Fibroblast of skin of right quadriceps (primary cell): Measurements from ENCODE around the gene PXDN.
"Not testable (repeated sequence)": the region's sequence is repeated elsewhere in the genome, so short reads cannot be mapped to it uniquely, and the experiment has no call there.

Experiments
- DNase-seq: peaks from one replicate; pipeline ENCODE4 v3.0.0-alpha.2; 2013

PXDN gene

DNA sequence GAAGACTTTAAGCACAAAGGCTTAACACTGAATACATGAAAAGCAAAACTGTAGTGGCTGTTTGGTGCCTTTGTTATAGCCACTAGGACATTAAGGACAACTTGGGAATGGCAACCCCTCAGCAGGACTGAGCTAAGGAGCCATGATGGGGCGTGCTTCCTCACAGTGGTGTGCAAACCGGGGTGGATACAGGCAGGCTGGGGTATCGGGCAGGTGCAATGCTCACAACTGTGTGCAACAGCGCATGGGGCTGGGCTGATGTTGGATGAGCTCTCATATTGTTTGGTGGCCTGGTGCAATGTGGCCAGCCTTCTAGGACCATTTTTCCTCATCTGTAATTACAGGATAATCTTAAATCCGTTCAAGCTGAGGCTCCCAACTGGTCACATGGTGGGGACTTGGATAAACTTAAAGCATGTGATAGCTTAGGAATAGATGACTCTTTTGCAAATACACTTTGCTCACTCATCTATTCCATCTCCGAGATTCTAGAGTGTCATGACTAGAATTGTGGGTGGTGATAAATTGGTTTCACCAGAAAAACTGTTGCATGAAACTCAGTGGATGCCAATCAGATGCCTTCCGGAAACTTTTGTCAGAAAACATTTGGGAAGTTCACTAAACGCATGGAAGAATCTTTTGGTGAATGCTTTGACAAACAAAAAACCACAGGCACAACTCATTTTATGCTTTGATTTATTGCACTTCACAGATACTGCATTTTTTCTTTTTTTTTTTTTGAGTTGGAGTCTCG lies 116.5 kb downstream of the PXDN start:
- DNase-seq = peak; percentile 67

DNA sequence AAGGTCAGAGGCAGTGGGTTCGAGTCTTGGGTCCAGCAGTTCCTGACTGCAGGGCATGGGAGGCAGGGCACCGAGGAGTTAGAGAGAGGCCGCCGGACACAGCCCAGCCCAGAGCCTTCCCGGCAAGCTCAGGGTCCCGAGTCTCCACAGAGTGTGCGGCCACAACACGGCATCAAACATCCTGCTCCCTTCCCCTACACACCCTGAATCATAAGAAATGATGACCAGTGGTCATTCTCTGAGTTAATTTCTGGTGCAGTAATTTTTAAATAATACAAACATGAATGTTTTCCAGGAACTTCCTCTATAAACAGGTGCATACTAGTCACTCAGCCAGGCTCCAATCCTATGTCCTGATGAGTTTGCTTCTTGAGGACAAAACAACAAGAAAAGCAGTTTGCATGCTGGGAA lies 118.0 kb downstream of the PXDN start:
- no peak for DNase-seq

DNA sequence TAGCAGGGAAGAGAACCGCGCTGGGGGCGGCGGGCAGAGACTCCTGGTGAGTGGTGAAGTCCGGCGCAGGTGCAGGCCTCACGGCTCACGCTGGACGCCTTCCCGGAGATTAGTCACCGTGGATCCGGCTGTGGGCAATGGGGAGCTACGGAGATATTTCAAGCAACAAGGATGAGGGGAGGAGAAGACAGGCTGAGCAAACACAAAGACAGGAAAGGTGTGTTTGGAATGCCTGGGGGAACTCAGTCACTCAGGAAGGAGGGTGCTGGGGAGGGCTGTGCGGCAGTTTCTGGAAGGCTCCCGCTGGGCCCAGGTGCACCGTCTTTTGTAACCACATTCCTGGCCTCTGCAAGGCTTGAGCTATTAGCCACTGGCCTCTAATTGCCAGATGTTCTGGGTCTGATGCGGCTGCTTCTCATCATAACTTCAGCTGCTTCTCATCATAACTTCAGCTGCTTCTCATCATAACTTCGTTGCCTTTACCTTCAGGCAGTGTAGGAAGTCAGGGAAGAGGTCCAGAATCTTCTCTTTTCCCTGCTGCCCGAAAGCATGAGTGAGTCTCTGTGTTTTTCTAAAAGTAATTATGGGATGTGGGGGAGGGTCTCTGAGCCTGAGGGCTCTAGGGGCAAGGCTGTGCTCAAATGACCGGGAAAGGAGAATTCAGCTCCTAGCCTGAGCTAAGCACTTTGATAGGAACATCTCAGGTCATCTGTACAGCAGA lies 118.9 kb downstream of the PXDN start:
- peak; percentile 79 for DNase-seq

DNA sequence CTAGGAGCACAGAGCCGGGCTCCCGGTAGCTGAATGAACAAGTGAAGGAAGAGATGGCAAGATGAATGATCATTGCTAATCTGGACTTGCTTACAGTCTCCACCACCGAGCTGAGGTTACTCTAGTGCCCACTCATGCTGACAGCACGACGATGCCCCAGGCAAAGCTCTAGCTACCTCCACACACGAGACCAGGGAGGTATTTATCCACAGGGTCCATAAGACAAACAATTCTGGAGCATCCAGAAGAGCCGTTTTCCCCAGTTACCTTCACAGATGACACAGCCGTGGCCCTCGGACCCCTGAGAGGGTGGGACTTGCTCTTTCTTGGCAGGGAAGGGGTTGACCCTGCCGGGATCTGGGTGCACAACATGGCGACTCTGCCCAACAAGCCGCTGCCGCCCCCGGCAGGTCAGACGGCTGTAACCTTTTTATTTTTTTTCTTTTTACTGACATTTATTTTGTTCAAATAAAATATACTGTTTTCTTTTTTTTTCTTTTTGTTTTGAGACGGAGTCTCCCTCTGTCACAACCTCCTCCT lies 120.3 kb downstream of the PXDN start:
- no peak for DNase-seq

DNA sequence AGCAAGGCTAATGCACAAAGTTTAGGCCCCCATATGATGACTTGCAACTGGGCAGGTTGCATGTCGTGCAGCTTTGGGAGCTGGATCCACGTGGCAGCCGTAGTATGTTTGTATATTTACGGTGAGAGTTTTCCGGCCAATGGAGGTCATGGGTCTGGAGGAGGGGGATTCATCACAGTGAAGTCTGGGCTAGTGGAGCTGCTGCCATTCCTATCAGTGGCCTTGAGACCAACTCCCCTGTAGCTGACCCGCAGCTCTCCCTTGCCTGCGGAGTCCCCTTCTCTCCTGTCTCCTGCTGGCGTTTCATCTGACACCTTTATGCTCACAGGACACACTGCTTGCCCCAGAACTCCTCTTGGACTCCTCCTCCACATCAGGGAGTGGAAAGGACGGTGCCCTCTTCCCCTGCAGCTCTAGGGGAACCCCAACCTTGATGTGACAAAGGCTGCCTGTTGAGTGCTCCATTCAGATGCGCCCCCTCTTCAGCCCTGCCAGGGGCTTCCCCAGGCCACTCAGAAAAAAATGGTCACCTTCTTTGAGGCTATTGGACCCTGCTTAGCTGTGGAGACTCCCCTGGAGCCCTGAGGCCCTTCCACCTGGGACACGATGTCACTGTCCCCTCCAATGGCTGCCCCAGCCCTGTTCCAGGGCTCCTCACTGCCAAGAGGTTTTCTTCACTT lies 121.7 kb downstream of the PXDN start:
- DNase-seq = no peak

DNA sequence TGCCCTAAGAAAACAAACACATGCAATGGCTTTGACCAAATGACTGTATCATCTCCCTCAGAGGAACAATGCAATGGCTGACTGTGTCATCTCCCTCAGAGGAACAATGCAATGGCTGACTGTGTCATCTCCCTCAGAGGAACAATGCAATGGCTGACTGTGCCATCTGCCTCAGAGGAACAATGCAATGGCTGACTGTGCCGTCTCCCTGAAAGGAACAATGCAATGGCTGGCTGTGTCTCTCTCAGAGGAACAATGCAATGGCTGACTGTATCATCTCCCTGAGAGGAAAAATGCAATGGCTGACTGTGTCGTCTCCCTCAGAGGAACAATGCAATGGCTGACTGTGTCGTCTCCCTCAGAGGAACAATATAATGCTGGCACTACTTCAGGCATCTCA lies 122.3 kb downstream of the PXDN start:
- DNase-seq = not testable (repeated sequence)

DNA sequence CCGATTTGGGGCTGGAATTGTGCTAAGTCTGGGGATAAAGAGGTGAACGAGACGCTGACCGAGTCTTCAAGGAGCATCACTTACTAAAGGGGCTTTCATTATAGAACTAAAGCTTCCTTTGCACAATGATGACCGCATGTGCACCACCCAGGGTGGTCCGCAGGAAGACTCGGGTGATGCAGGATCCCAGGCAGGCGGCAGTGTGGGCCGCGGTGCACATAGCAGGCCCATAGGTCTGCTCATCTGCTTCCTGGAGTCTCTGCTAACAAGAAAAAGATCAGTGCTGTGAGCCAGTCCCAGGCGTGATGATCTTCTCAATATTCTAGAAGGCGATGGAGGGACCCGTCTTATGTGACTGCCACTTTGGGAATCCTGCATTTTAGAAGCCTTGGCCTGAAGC lies 122.8 kb downstream of the PXDN start:
- DNase-seq = no peak

DNA sequence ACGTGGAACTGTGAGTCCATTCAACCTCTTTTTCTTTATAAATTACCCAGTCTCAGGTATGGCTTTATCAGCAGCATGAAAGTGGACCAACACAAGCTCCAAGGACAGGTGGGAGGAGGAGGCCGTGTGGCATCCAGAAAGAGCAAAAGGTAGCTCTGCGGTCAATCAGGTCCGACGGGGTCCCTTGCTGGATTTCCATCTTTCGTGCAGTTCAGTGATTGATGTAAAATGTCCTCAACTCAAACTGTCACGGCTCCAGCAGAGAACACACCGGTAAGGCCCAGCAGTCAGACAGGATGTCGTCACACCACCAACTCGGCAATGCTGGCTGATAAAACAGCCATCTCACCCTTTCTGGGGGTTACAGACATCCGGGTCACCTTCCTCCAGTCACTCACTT lies 123.3 kb downstream of the PXDN start:
- no peak for DNase-seq

DNA sequence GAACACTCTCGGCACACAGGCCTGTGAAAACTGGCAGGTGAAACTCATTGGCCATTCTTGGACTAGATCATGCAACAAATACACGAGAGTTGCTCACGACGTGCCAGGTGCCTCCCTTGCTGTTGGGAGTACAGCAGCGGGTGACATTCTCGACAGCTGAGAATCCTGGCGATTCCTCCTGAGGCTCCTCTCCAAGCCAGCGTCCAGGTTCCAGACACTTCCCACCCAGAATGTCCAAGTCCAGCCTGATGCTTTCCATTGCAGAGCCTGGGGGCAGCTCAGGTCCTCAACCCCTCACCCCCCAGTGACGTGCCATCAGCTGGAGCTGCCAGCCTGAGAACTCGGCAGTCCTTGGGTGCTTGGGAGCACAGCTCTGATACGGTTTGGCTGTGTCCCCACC lies 124.2 kb downstream of the PXDN start:
- no peak for DNase-seq

DNA sequence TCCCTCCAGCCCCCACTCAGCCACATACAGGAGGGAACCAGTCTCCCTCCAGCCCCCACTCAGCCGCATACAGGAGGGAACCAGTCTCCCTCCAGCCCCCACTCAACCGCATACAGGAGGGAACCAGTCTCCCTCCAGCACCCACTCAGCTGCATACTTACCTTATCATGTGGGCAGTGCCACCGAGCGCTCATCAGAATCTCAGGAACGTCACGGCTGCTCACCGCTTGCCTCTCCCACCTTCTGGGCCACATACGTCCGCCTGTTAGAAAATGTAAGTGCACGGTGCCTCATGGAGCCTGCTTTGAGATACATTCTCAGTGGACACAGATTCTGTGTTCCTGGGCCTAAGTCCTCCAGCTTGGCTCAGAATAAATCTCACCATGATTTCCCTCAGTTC lies 124.8 kb downstream of the PXDN start:
- DNase-seq = no peak

DNA sequence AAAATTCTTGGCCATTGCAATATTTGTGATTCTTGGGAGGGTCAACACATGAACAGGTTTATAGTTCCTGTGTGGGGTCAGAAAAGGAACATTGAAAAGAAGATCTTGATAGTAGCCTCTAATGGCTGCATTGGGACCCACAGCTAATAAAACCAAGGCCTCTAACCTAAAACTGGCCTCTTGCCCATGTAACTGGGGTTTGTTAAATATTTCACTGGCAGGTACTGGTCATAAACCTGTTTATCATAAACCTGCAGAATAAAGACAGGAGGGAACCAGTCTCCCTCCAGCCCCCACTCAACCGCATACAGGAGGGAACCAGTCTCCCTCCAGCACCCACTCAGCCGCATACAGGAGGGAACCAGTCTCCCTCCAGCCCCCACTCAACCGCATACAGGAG lies 125.3 kb downstream of the PXDN start:
- no peak for DNase-seq

DNA sequence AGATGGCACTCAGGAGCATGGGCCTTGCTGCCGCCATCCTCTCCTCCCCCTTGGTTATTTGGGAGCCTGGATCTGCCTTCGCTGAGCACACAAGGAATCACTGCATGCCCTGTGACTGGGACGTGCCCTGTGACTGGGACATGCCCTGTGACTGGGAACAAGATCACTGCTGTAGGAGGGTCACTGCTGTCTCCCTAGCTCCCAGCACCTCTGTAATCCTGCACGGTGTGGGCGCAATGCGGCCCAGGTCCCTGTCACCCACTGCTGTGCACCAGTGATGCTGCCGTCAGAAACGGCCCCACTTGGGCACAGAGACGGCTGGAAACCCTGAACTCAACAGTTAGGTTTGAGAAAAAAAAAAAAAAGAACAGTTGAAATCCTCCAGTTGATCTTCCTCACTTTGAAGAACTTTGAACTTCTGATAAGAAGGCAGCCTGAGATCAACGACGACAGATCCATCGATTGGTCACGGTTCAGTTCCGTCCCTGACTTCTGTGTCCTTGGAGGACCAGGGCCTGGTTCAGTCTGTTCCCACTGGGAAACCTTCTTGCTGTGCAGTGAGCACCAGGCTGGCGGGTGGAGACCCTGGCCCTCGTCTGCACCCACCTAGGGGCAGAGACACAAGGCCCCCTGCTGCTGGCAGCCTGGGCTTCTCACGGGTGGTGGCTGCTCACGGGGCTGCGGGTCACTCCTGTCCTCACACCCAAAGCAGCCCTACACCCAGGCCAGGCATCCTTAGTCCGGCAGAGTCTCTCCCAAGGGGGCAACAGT lies 125.9 kb downstream of the PXDN start:
- no peak for DNase-seq

DNA sequence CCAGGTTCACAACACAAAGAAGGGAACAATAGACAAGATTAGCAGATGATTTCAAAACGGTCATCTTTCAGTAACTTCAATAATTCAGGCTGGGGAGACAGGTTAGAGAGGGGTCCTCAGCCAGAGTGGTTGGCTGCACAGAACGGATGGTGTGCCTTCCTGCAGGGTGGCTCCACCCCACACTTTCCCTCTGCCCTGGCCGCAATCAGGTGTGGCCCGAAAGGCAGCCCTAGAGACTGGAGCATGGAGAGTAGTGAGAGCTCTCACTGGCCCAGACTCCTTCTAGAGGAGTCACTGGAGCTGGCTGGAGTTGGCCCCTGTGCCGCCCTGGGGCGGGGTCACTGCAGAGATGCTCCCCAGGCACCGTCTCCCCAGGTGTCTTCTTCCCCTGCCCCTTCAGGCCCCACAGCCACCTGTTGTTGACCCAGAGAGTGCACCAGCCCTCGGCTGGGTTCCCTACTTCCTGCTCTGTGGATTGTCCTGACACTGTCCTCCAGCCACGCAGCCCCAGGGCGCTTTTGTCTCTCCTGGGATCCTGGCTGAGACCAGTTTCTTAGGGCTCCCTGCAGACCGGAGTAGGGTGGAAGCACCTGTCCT lies 126.8 kb downstream of the PXDN start:
- DNase-seq = no peak

DNA sequence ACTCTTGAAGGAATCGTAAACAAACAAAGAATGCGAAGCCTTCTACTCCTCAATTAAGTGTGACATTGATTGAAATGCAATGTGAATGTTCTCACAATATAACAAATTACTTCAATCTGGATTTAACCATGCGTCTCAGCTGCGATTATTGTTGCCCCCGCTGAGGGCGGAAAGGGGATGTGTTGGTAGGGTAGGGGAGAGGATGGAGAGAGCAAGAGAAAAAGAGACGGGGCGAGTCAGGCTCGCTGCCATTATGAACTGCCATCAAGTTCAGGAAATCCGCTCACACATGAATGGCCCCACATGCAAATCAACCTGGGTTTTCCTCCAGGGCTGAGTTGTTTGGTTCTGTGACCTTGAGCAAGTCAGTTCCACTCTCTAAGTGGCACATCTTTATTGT lies 129.8 kb downstream of the PXDN start:
- no peak for DNase-seq

DNA sequence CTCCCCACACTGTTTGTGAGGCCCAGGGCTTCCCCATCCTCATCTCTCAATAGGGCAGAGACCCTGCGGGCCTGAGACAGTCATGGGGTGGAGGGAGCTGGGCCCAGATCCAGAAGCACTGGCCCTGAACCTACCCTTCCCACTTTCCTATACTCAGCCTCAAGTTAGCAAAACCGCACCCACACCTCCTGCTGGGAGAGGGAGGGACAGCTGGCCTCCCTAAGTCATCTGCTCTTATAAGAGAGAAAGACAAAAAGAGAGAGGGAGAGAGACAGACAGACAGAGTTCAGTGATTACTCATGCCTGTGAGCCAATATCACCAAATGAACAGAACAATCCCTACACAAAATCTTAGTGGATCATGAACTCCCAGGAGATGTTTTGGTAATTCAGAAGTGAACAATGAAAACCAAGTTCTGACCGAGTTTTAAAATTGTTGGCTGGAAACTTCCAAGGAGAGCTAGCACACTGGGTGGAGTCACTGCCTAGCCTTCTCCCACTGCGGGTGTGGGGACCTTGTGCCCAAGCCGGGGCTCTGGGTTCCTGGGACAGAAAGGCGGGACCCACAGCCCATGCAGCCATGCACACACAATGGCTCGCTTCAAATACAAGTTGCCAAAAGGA lies 130.5 kb downstream of the PXDN start:
- DNase-seq = peak; percentile 38

DNA sequence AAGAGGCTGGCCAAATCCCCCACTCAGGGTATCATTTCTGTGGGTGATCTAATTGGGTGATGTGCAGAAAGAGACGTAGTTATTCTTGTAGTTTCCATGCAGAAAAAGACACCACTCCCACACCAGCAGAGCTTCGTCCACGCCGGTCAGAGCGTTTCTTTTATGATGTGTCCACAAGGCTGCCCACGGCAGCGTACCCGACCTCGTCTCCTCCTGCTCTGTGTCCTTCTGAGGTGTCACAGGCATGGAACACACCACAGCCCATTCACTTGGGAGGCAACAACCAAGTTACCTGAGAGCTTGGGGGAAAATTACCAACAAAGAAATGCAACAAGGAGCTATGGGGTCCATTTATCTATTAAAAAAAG lies 131.3 kb downstream of the PXDN start:
- DNase-seq = no peak

DNA sequence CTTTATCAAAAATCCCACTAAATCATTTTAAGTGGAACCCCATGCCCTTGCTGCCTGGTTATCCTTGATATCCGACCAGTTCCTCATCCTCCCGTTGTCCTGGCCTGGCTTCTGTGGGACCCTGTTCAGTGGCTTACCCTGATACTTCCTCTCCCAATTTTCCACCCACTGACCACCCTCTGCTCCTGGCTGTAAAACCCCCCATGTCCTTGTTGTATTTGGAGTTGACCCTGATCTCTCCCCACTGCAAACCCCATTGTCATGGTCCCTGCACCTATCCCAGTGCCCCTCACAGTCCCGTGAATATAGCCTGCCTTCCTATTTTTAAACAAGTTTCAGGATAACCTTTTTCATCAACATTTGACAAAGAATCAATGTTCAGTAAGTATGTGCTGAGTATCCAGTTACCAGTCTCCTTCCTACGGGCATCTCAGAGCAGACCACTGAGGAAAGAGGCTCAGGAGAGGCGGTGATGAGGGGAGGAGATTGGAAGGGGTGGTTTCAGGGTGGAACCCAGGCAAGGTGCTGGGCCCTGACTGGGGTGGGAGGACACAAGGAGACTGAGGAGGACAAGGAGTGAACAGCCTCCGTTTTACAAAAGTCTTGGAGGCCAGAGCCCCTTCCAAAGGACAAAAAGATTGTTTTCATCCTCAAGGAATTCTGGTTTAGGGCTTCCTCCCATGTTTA lies 131.8 kb downstream of the PXDN start:
- DNase-seq = no peak

DNA sequence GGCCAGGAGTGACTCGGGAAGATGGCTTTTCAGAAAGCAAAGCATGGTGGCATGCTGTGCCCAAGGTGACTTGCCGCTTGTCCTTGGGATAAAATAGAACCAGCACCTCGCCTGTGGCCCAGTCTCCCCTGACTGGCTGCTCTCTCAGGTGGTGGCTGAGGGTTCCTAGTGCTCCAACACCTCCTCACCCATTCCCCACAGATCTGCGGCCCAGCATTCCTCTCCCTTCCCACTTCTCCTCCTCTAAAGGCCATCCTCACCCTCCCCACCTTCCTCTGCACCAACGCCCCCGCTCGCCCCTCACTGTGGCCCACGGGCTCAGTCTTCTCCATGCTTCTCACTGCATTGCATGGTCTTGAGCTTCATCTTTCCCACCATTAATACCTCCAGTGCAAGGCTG lies 132.4 kb downstream of the PXDN start:
- DNase-seq = no peak

DNA sequence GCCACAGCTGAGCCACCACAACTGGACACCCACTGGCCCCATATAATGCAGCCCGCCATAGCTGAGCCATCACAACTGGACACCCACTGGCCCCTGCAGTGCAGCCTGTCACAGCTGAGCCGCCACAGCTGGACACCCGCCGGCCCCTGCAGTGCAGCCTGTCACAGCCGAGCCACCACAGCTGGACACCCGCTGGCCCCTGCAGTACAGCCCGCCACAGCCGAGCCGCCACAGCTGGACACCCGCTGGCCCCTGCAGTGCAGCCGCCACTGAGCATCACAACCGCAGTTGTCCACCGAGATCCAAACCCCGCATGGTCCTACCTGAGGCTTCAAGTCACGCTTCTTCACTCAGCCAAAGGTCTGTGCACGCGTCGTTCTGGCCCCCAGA lies 134.2 kb downstream of the PXDN start:
- no peak for DNase-seq

DNA sequence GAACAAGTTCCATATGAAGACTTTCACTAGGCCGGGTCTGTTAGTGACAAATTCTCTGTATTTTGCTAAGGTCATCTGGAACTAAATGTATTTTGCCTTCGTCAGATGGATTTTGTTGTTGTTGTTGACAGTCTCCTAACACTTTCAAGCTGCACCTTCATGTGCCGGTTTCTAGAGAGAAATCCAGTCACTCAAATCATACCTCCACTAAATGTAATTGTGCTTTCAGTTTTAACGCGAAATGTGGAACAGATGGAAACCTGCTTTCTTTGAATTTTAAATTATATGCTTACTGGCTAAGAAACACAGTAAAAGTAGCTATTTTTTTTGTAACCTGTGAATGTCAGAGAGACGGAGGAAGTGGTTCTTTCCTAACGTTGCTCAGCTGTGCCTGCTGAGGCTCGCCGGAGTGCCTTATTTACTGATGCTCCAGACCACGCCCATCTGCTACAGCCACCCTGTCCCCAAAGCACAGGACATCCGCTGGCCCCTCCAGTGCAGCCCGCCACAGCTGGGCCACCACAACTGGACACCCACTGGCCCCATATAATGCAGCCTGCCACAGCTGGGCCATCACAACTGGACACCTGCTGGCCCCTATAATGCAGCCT lies 134.7 kb downstream of the PXDN start:
- DNase-seq = no peak

DNA sequence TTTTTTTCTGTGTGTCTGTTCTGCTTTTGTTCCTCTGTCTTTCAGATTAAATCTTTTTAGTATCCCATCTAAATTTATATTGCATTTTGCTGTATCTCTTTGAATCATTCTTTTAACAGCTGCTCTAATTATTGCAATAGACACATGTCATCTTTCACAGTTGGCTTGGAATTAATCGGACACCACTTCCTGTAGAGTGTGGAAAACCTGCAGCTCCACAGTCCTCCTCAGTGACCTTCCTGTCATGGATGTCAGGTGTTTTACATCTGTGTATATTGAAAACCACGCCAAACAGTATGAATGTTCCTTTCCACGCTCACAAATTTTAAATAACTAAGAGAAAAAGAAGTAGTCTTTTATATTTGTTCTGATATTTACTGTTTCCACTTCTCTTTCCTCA lies 135.3 kb downstream of the PXDN start:
- no peak for DNase-seq
